ENCODE data around the gene TMEM242. TPM values are rescaled to one million over a fixed set of nuclear protein-coding genes. Genes with fewer than 3 reads are reported as not detected.
"Not testable (repeated sequence)": the region's sequence is repeated elsewhere in the genome, so short reads cannot be mapped to it uniquely, and the experiment has no call there.

Gene TMEM242
- total and polyA plus RNA-seq, 2 donors (not counting 1 experiment from before 2014, with no cell fraction given) = 6.3 to 24.1 TPM

- CTCF ChIA-PET = interaction anchor here (0.8 to 6.1 kb wide), 30 partner anchors 10 to 611 kb away, joined by 3 to 155 read pairs (median 5); partner anchors contain the start of gene TMEM242
- POLR2A ChIA-PET = interaction anchor here (0.9 to 1.0 kb wide), 2 partner anchors 68 to 301 kb away, joined by 3 to 4 read pairs; no protein-coding TSS in a partner anchor
- Mint-ChIP-seq H3K4me3 (no peak overlapping the region), H3K9me3 (ENCODE audit: insufficient read depth) (no peaks in the 10 kb centered on the region), H3K27ac (no peak overlapping the region), H3K4me1 (peaks cover 3% of the 10 kb centered on the region), H3K27me3 (no peaks in the 10 kb centered on the region)
- TF ChIP-seq CTCF (IDR thresholded peaks at IDR 0.05) = no peak
- no peak for TF ChIP-seq EZH2 (IDR thresholded peaks at IDR 0.05; ENCODE audit: borderline replicate concordance, insufficient read depth, low read depth, low read length, poor library complexity, severe bottlenecking)
- peaks cover 0 to 3% of the 10 kb centered on the region in 2 donors for H3K4me1 ChIP-seq (ENCODE audit: control insufficient read depth in 2 of 2, insufficient read depth in 2 of 2, low read length in 2 of 2)
- H3K79me2 ChIP-seq (ENCODE audit: control insufficient read depth, insufficient read depth, low read length) = no peaks in the 10 kb centered on the region
- H3K27ac ChIP-seq (ENCODE audit: low read length in 2 of 2) = no peak overlapping the region
- DNase-seq = peak; percentile 18
- no peak overlapping the region for H3K9ac ChIP-seq (ENCODE audit: low read length)
- H3K9me3 ChIP-seq (ENCODE audit: control extremely low read depth in 1 of 3, control insufficient read depth in 2 of 3, insufficient read depth in 1 of 3, low read length in 2 of 3) = no peaks in the 10 kb centered on the region
- ATAC-seq (ENCODE audit: low read depth) = no peak
- 91% methylated on average over 29 of the region's 29 CpGs for WGBS (ENCODE audit: insufficient coverage)
- H3K4me3 ChIP-seq (ENCODE audit: control extremely low read depth in 1 of 5, extremely low read depth in 1 of 5, insufficient read depth in 1 of 5, low read depth in 2 of 5, low read length in 4 of 5) = no peak overlapping the region
- no peak overlapping the region for H3K4me2 ChIP-seq (replicated peaks; ENCODE audit: low read depth, low read length, poor library complexity, severe bottlenecking)
- H2AFZ ChIP-seq (ENCODE audit: insufficient read depth, low read depth, low read length, poor library complexity, severe bottlenecking) = no peak overlapping the region
- intact Hi-C loops (cut with micrococcal nuclease) = loop anchor here (1.0 to 2.0 kb wide), 8 partner anchors 10 to 634 kb away; partner anchors contain the start of genes TMEM242 and ZDHHC14
- no peaks in the 10 kb centered on the region for H3K27me3 ChIP-seq (replicated peaks in 1 of 4; ENCODE audit: control extremely low read depth in 1 of 4, control insufficient read depth in 3 of 4, insufficient read depth in 4 of 4, low read length in 3 of 4)
- peaks cover 0 to 36% of the 10 kb centered on the region in 2 experiments for H3K36me3 ChIP-seq (replicated peaks in 1 of 2; ENCODE audit: control extremely low read depth in 1 of 2, control insufficient read depth in 1 of 2, extremely low read depth in 1 of 2, insufficient read depth in 2 of 2, low read length in 1 of 2)
- H4K20me1 ChIP-seq (ENCODE audit: control insufficient read depth, insufficient read depth, low read length, poor library complexity, severe bottlenecking) = no peaks in the 10 kb centered on the region
These were observed 9.5 kb downstream of the TMEM242 start for GRCh38 chr6:157313531-157314467.

- Histone ChIP-seq H3K79me2 (ENCODE audit: control insufficient read depth, insufficient read depth, low read length) (no peaks in the 10 kb centered on the region), H3K4me3 (ENCODE audit: control extremely low read depth in 1 of 5, extremely low read depth in 1 of 5, insufficient read depth in 1 of 5, low read depth in 2 of 5, low read length in 4 of 5) (no peak overlapping the region), H3K9me3 (ENCODE audit: control extremely low read depth in 1 of 3, control insufficient read depth in 2 of 3, insufficient read depth in 1 of 3, low read length in 2 of 3) (no peaks in the 10 kb centered on the region), H3K9ac (ENCODE audit: low read length) (no peak overlapping the region), H3K27me3 (replicated peaks in 1 of 4; ENCODE audit: control extremely low read depth in 1 of 4, control insufficient read depth in 3 of 4, insufficient read depth in 4 of 4, low read length in 3 of 4) (no peaks in the 10 kb centered on the region), H2AFZ (ENCODE audit: insufficient read depth, low read depth, low read length, poor library complexity, severe bottlenecking) (no peak overlapping the region), H3K4me1 (ENCODE audit: control insufficient read depth in 2 of 2, insufficient read depth in 2 of 2, low read length in 2 of 2) (peaks cover 0 to 3% of the 10 kb centered on the region in 2 donors), H4K20me1 (ENCODE audit: control insufficient read depth, insufficient read depth, low read length, poor library complexity, severe bottlenecking) (no peaks in the 10 kb centered on the region), H3K4me2 (replicated peaks; ENCODE audit: low read depth, low read length, poor library complexity, severe bottlenecking) (no peak overlapping the region), H3K36me3 (replicated peaks in 1 of 2; ENCODE audit: control extremely low read depth in 1 of 2, control insufficient read depth in 1 of 2, extremely low read depth in 1 of 2, insufficient read depth in 2 of 2, low read length in 1 of 2) (peaks cover 0 to 27% of the 10 kb centered on the region in 2 experiments), H3K27ac (ENCODE audit: low read length in 2 of 2) (no peak overlapping the region)
- H3K27ac Mint-ChIP-seq = no peak overlapping the region
- H3K4me3 Mint-ChIP-seq = no peak overlapping the region
- DNase-seq (peak; percentile 31), ATAC-seq (ENCODE audit: low read depth) (no peak)
- H3K9me3 Mint-ChIP-seq (ENCODE audit: insufficient read depth) = no peaks in the 10 kb centered on the region
- intact Hi-C loops (cut with micrococcal nuclease) = no loop called here
- ChIA-PET CTCF (no interaction called here), POLR2A (no interaction called here)
- 77% methylated on average over 9 of the region's 9 CpGs for WGBS (ENCODE audit: insufficient coverage)
- TF ChIP-seq CTCF (IDR thresholded peaks at IDR 0.05) (no peak), EZH2 (IDR thresholded peaks at IDR 0.05; ENCODE audit: borderline replicate concordance, insufficient read depth, low read depth, low read length, poor library complexity, severe bottlenecking) (no peak)
- H3K27me3 Mint-ChIP-seq = no peaks in the 10 kb centered on the region
- H3K4me1 Mint-ChIP-seq = peaks cover 3% of the 10 kb centered on the region
These were observed 10.6 kb downstream of the TMEM242 start for GRCh38 chr6:157312757-157313156.

- POLR2A ChIA-PET; intact Hi-C loops (cut with micrococcal nuclease); H3K9me3 ChIP-seq (ENCODE audit: control extremely low read depth in 1 of 3, control insufficient read depth in 2 of 3, insufficient read depth in 1 of 3, low read length in 2 of 3); CTCF ChIA-PET; H3K4me1 ChIP-seq (ENCODE audit: control insufficient read depth in 2 of 2, insufficient read depth in 2 of 2, low read length in 2 of 2); H3K4me1 Mint-ChIP-seq; H2AFZ ChIP-seq (ENCODE audit: insufficient read depth, low read depth, low read length, poor library complexity, severe bottlenecking); H3K27ac ChIP-seq (ENCODE audit: low read length in 2 of 2); H3K27me3 Mint-ChIP-seq; H3K4me3 Mint-ChIP-seq; H3K27ac Mint-ChIP-seq; H3K4me3 ChIP-seq (ENCODE audit: control extremely low read depth in 1 of 5, extremely low read depth in 1 of 5, insufficient read depth in 1 of 5, low read depth in 2 of 5, low read length in 4 of 5); DNase-seq; H3K9me3 Mint-ChIP-seq (ENCODE audit: insufficient read depth); H3K27me3 ChIP-seq (replicated peaks in 1 of 4; ENCODE audit: control extremely low read depth in 1 of 4, control insufficient read depth in 3 of 4, insufficient read depth in 4 of 4, low read length in 3 of 4); H4K20me1 ChIP-seq (ENCODE audit: control insufficient read depth, insufficient read depth, low read length, poor library complexity, severe bottlenecking); H3K4me2 ChIP-seq (replicated peaks; ENCODE audit: low read depth, low read length, poor library complexity, severe bottlenecking); H3K9ac ChIP-seq (ENCODE audit: low read length); H3K79me2 ChIP-seq (ENCODE audit: control insufficient read depth, insufficient read depth, low read length); ATAC-seq (ENCODE audit: low read depth): not testable (repeated sequence)
- 93% methylated on average over 4 of the region's 5 CpGs for WGBS (ENCODE audit: insufficient coverage)
- H3K36me3 ChIP-seq (replicated peaks in 1 of 2; ENCODE audit: control extremely low read depth in 1 of 2, control insufficient read depth in 1 of 2, extremely low read depth in 1 of 2, insufficient read depth in 2 of 2, low read length in 1 of 2) = peaks cover 0 to 18% of the 10 kb centered on the region in 2 experiments
These were observed 12.6 kb downstream of the TMEM242 start for GRCh38 chr6:157310693-157311092.
